HepG2 (cell line): ENCODE measurements around the gene FRMD4B.

Source experiments
- ATF7 ChIP-seq, 2 experiments: fragments of 450-650 bp in 1 of 2; sonication (generic) in 1 of 2; formaldehyde crosslinking in 1 of 2; IDR thresholded peaks; 2 replicates each; pipeline versions ENCODE4 v1.4.0 to v1.6.1; 2016 to 2020; ENCODE audit warnings: antibody characterized with exemption in 1 of 2, mild to moderate bottlenecking in 1 of 2, missing genetic modification reagents in 1 of 2
- E2F1 ChIP-seq: sonication (generic); formaldehyde crosslinking; IDR thresholded peaks from 2 replicates; pipeline ENCODE4 v1.5.0; 2020; ENCODE audit warnings: missing genetic modification reagents
- SPEN ChIP-seq: sonication (generic); formaldehyde crosslinking; IDR thresholded peaks from 2 replicates; pipeline ENCODE4 v1.5.1; 2020; ENCODE audit warnings: low read depth, mild to moderate bottlenecking, missing genetic modification reagents
- TARDBP ChIP-seq: sonication (generic); formaldehyde crosslinking; IDR thresholded peaks from 2 replicates; pipeline ENCODE4 v1.8.0; 2022; ENCODE audit warnings: mild to moderate bottlenecking, missing genetic modification reagents

GRCh38 chr3:69252141-69252540 is 133.7 kb downstream of the FRMD4B start:
- TF ChIP-seq ATF7 (IDR thresholded peaks at IDR 0.05) (no peak), ATF7 (CRISPR knock-in tag; IDR thresholded peaks at IDR 0.05) (no peak), TARDBP (no peak), SPEN (CRISPR knock-in tag) (no peak), E2F1 (CRISPR knock-in tag) (no peak)
